Measurements from ENCODE around the gene PTPRA. TPM values are rescaled to one million over a fixed set of nuclear protein-coding genes. Genes with fewer than 3 reads are reported as not detected.

PTPRA gene
- total and polyA plus RNA-seq, 5 donors from 2014 or later = 26.2 to 103 (median 35.1) TPM

GRCh38 chr20:2840967-2841531 lies 32.2 kb upstream of the PTPRA start:
- H3K27me3 Mint-ChIP-seq = no peaks in the 10 kb centered on the region
- ATAC-seq (ENCODE audit: low read depth in 2 of 2) (peak in 1 of 2 donors; percentile 2), DNase-seq (peak in 1 of 3 donors; percentile 52)
- H3K9me3 ChIP-seq (ENCODE audit: control insufficient read depth in 2 of 2, low read length in 2 of 2) = no peaks in the 10 kb centered on the region
- H3K4me1 Mint-ChIP-seq = peaks cover 24 to 59% (median 31%) of the 10 kb centered on the region in 4 donors
- H3K27ac ChIP-seq (ENCODE audit: insufficient read depth, low read length, poor library complexity, severe bottlenecking) = peak overlapping the region; percentile 77
- peak overlapping the region; percentile 43 to 92 (median 78) for H3K27ac Mint-ChIP-seq
- H3K4me3 ChIP-seq (ENCODE audit: low read depth, low read length) = peak overlapping the region; percentile 87
- H3K4me3 Mint-ChIP-seq = peak overlapping the region; percentile 85 to 92 (median 88)
- H3K4me1 ChIP-seq (ENCODE audit: control insufficient read depth, insufficient read depth, low read length, poor library complexity, severe bottlenecking) = peaks cover 23% of the 10 kb centered on the region
- H3K27me3 ChIP-seq (ENCODE audit: control insufficient read depth, insufficient read depth, low read length) = no peaks in the 10 kb centered on the region
- H3K36me3 Mint-ChIP-seq = peaks cover 7% of the 10 kb centered on the region
- H3K36me3 ChIP-seq (ENCODE audit: control insufficient read depth, insufficient read depth, low read length) = peaks cover 2% of the 10 kb centered on the region
- no peaks in the 10 kb centered on the region for H3K9me3 Mint-ChIP-seq

- H3K27me3 Mint-ChIP-seq = no peaks in the 10 kb centered on the region
- peaks cover 10% of the 10 kb centered on the region for H3K4me1 ChIP-seq (ENCODE audit: control insufficient read depth, insufficient read depth, low read length, poor library complexity, severe bottlenecking)
- no peak for DNase-seq
- no peak overlapping the region for H3K4me3 ChIP-seq (ENCODE audit: low read depth, low read length)
- H3K27me3 ChIP-seq (ENCODE audit: control insufficient read depth, insufficient read depth, low read length) = no peaks in the 10 kb centered on the region
- H3K9me3 ChIP-seq (ENCODE audit: control insufficient read depth in 2 of 2, low read length in 2 of 2) = no peaks in the 10 kb centered on the region
- no peaks in the 10 kb centered on the region for H3K36me3 ChIP-seq (ENCODE audit: control insufficient read depth, insufficient read depth, low read length)
- peak overlapping the region in 2 of 4 donors; percentile 12 to 22 for H3K4me3 Mint-ChIP-seq
- ATAC-seq (ENCODE audit: low read depth in 2 of 2) = no peak
- peaks cover 11% of the 10 kb centered on the region for H3K36me3 Mint-ChIP-seq
- H3K9me3 Mint-ChIP-seq = peaks cover 0 to 2% (median 0%) of the 10 kb centered on the region in 7 donors
- no peak overlapping the region for H3K27ac ChIP-seq (ENCODE audit: insufficient read depth, low read length, poor library complexity, severe bottlenecking)
- H3K27ac Mint-ChIP-seq = no peak overlapping the region
- H3K4me1 Mint-ChIP-seq = peaks cover 18 to 37% (median 28%) of the 10 kb centered on the region in 4 donors
Observed at GRCh38 chr20:2845607-2846006, 27.7 kb upstream of the PTPRA start.

- DNase-seq (no peak), ATAC-seq (ENCODE audit: low read depth in 2 of 2) (no peak)
- no peak overlapping the region for H3K4me3 ChIP-seq (ENCODE audit: low read depth, low read length)
- H3K27me3 ChIP-seq (ENCODE audit: control insufficient read depth, insufficient read depth, low read length) = no peaks in the 10 kb centered on the region
- H3K36me3 ChIP-seq (ENCODE audit: control insufficient read depth, insufficient read depth, low read length) = no peaks in the 10 kb centered on the region
- Mint-ChIP-seq H3K27me3 (no peaks in the 10 kb centered on the region), H3K27ac (no peak overlapping the region), H3K36me3 (peaks cover 11% of the 10 kb centered on the region), H3K4me1 (peaks cover 18 to 35% (median 25%) of the 10 kb centered on the region in 4 donors), H3K4me3 (no peak overlapping the region), H3K9me3 (peaks cover 0 to 2% (median 0%) of the 10 kb centered on the region in 7 donors)
- peaks cover 2% of the 10 kb centered on the region for H3K4me1 ChIP-seq (ENCODE audit: control insufficient read depth, insufficient read depth, low read length, poor library complexity, severe bottlenecking)
- no peak overlapping the region for H3K27ac ChIP-seq (ENCODE audit: insufficient read depth, low read length, poor library complexity, severe bottlenecking)
- no peaks in the 10 kb centered on the region for H3K9me3 ChIP-seq (ENCODE audit: control insufficient read depth in 2 of 2, low read length in 2 of 2)
Observed at GRCh38 chr20:2846698-2847097, 26.6 kb upstream of the PTPRA start.

- Histone ChIP-seq H3K27ac (ENCODE audit: insufficient read depth, low read length, poor library complexity, severe bottlenecking) (no peak overlapping the region), H3K4me1 (ENCODE audit: control insufficient read depth, insufficient read depth, low read length, poor library complexity, severe bottlenecking) (peaks cover 4% of the 10 kb centered on the region), H3K27me3 (ENCODE audit: control insufficient read depth, insufficient read depth, low read length) (no peaks in the 10 kb centered on the region), H3K4me3 (ENCODE audit: low read depth, low read length) (no peak overlapping the region), H3K9me3 (ENCODE audit: control insufficient read depth in 2 of 2, low read length in 2 of 2) (no peaks in the 10 kb centered on the region), H3K36me3 (ENCODE audit: control insufficient read depth, insufficient read depth, low read length) (no peaks in the 10 kb centered on the region)
- ATAC-seq (ENCODE audit: low read depth in 2 of 2) (no peak), DNase-seq (no peak)
- Mint-ChIP-seq H3K4me3 (no peak overlapping the region), H3K36me3 (peaks cover 11% of the 10 kb centered on the region), H3K27me3 (no peaks in the 10 kb centered on the region), H3K9me3 (peaks cover 0 to 2% (median 0%) of the 10 kb centered on the region in 7 donors), H3K27ac (peak overlapping the region in 1 of 3 donors; percentile 50), H3K4me1 (peaks cover 16 to 43% (median 34%) of the 10 kb centered on the region in 4 donors)
Observed at GRCh38 chr20:2847802-2848201, 25.5 kb upstream of the PTPRA start.

- Histone ChIP-seq H3K9me3 (ENCODE audit: control insufficient read depth in 2 of 2, low read length in 2 of 2) (no peaks in the 10 kb centered on the region), H3K4me3 (ENCODE audit: low read depth, low read length) (no peak overlapping the region), H3K27ac (ENCODE audit: insufficient read depth, low read length, poor library complexity, severe bottlenecking) (no peak overlapping the region), H3K36me3 (ENCODE audit: control insufficient read depth, insufficient read depth, low read length) (no peaks in the 10 kb centered on the region), H3K27me3 (ENCODE audit: control insufficient read depth, insufficient read depth, low read length) (no peaks in the 10 kb centered on the region), H3K4me1 (ENCODE audit: control insufficient read depth, insufficient read depth, low read length, poor library complexity, severe bottlenecking) (peaks cover 4% of the 10 kb centered on the region)
- Mint-ChIP-seq H3K9me3 (peaks cover 0 to 2% (median 0%) of the 10 kb centered on the region in 7 donors), H3K27ac (no peak overlapping the region), H3K4me1 (peaks cover 3 to 35% (median 28%) of the 10 kb centered on the region in 4 donors), H3K4me3 (no peak overlapping the region), H3K36me3 (peaks cover 11% of the 10 kb centered on the region), H3K27me3 (no peaks in the 10 kb centered on the region)
- DNase-seq (no peak), ATAC-seq (ENCODE audit: low read depth in 2 of 2) (no peak)
Observed at GRCh38 chr20:2849529-2849928, 23.8 kb upstream of the PTPRA start.

GRCh38 chr20:2851086-2851485 lies 22.2 kb upstream of the PTPRA start:
- H3K36me3 Mint-ChIP-seq = peaks cover 11% of the 10 kb centered on the region
- peaks cover 0 to 30% (median 23%) of the 10 kb centered on the region in 4 donors for H3K4me1 Mint-ChIP-seq
- Histone ChIP-seq H3K36me3 (ENCODE audit: control insufficient read depth, insufficient read depth, low read length) (no peaks in the 10 kb centered on the region), H3K4me1 (ENCODE audit: control insufficient read depth, insufficient read depth, low read length, poor library complexity, severe bottlenecking) (peaks cover 4% of the 10 kb centered on the region), H3K27me3 (ENCODE audit: control insufficient read depth, insufficient read depth, low read length) (no peaks in the 10 kb centered on the region), H3K9me3 (ENCODE audit: control insufficient read depth in 2 of 2, low read length in 2 of 2) (no peaks in the 10 kb centered on the region), H3K4me3 (ENCODE audit: low read depth, low read length) (no peak overlapping the region), H3K27ac (ENCODE audit: insufficient read depth, low read length, poor library complexity, severe bottlenecking) (no peak overlapping the region)
- ATAC-seq (ENCODE audit: low read depth in 2 of 2) = no peak
- peaks cover 0 to 2% (median 0%) of the 10 kb centered on the region in 7 donors for H3K9me3 Mint-ChIP-seq
- peak overlapping the region in 2 of 3 donors; percentile 38 to 60 for H3K27ac Mint-ChIP-seq
- no peak for DNase-seq
- no peaks in the 10 kb centered on the region for H3K27me3 Mint-ChIP-seq
- no peak overlapping the region for H3K4me3 Mint-ChIP-seq

- H3K4me3 ChIP-seq (ENCODE audit: low read depth, low read length) = no peak overlapping the region
- H3K4me3 Mint-ChIP-seq = no peak overlapping the region
- ATAC-seq (ENCODE audit: low read depth in 2 of 2) = no peak
- H3K4me1 ChIP-seq (ENCODE audit: control insufficient read depth, insufficient read depth, low read length, poor library complexity, severe bottlenecking) = no peaks in the 10 kb centered on the region
- DNase-seq = no peak
- peaks cover 2 to 9% (median 6%) of the 10 kb centered on the region in 4 donors for H3K4me1 Mint-ChIP-seq
- H3K27ac ChIP-seq (ENCODE audit: insufficient read depth, low read length, poor library complexity, severe bottlenecking) = no peak overlapping the region
- H3K27ac Mint-ChIP-seq = no peak overlapping the region
- H3K36me3 Mint-ChIP-seq = peaks cover 9% of the 10 kb centered on the region
- no peaks in the 10 kb centered on the region for H3K9me3 ChIP-seq (ENCODE audit: control insufficient read depth in 2 of 2, low read length in 2 of 2)
- no peaks in the 10 kb centered on the region for H3K9me3 Mint-ChIP-seq
- no peaks in the 10 kb centered on the region for H3K27me3 ChIP-seq (ENCODE audit: control insufficient read depth, insufficient read depth, low read length)
- H3K27me3 Mint-ChIP-seq = no peaks in the 10 kb centered on the region
- peaks cover 16% of the 10 kb centered on the region for H3K36me3 ChIP-seq (ENCODE audit: control insufficient read depth, insufficient read depth, low read length)
Observed at GRCh38 chr20:2858591-2858990, 14.7 kb upstream of the PTPRA start.

Data from CD4-positive, CD25-positive, alpha-beta regulatory T cell (primary cell).